ENCODE measurements around the gene NSUN6. TPM values are rescaled to one million over a fixed set of nuclear protein-coding genes. Genes with fewer than 3 reads are reported as not detected.

Gene NSUN6
- total and polyA plus RNA-seq, 2 experiments from 2014 or later: 4.1 to 5.4 TPM

DNA sequence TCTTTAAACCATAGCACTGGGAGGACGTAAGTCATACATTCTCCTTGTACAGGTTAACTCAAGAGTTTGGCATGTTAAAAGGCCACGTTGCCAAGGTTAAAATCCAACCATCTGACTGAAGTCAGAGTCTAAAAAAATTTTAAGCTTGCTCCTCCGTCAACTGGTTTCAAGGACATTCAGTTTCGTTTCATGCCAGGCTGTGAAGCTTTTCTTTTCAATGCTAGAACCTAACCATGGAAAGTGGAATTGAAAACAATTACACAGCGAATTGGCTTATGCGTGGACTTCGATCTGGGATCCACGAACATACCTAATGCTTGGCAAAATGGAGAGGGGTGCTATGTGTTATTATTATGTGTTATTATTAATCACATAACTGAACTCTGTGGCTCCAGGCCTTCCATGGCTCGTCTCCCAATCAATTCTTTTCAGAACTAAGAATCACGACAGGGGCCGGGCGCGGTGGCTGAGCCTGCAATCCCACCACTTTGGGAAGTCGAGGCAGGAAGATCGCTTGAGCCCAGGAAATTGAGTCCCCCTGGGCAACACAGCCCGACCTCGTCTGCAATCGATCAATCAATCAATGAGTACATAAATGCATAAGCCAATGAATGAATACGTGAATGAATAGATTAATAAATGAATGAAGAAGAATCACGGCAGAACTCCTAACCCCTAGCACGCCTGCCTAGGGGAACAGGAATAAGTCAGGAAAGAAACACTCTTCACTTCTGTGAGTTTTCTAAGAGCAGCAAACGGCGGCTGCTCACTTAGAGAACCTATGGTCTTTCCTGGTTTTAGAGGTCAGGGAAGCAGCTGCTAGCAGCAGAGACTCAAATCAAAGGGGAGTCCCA lies 7.1 kb upstream of the NSUN6 start:
- H3K36me3 ChIP-seq (ENCODE audit: low read depth): no peaks in the 10 kb centered on the region
- peaks cover 19% of the 10 kb centered on the region for H3F3A ChIP-seq (ENCODE audit: insufficient read depth)
- in situ Hi-C loops (cut with MboI): no loop called here
- peaks cover 8% of the 10 kb centered on the region; the same call in 1 of the 2 replicates for H3K4me1 ChIP-seq (ENCODE audit: insufficient read depth)
- 1 to 3% methylated on average over 23 of the region's 23 CpGs for WGBS, 2 experiments (ENCODE audit: low coverage in 1 of 2, low lambda C conversion rate in 2 of 2, missing lambda C conversion rate in 2 of 2)
- no peaks in the 10 kb centered on the region for H3K9me3 ChIP-seq (ENCODE audit: low read depth)
- H3K9ac ChIP-seq: peak overlapping the region; percentile 98
- H4K20me1 ChIP-seq (ENCODE audit: insufficient read depth): no peaks in the 10 kb centered on the region
- H3K79me2 ChIP-seq (ENCODE audit: insufficient read depth): peaks cover 47% of the 10 kb centered on the region
- H3K4me3 ChIP-seq: peak overlapping the region; percentile 82
- peak overlapping the region; percentile 84 for H2AFZ ChIP-seq
- no peak for TF ChIP-seq EZH2phosphoT487 (IDR thresholded peaks at IDR 0.05; ENCODE audit: insufficient read depth, low read depth)
- TF ChIP-seq EZH2 (IDR thresholded peaks at IDR 0.05; ENCODE audit: insufficient read depth, poor library complexity, severe bottlenecking): no peak
- H3K27ac ChIP-seq: peak overlapping the region; percentile 98
- no peaks in the 10 kb centered on the region for H3K9me2 ChIP-seq (ENCODE audit: insufficient read depth)
- DNase-seq: peak; percentile 79
- peak overlapping the region; percentile 97 for H3K4me2 ChIP-seq (ENCODE audit: unreplicated experiment)
- H3K27me3 ChIP-seq (replicated peaks; ENCODE audit: insufficient read depth): no peaks in the 10 kb centered on the region

DNA sequence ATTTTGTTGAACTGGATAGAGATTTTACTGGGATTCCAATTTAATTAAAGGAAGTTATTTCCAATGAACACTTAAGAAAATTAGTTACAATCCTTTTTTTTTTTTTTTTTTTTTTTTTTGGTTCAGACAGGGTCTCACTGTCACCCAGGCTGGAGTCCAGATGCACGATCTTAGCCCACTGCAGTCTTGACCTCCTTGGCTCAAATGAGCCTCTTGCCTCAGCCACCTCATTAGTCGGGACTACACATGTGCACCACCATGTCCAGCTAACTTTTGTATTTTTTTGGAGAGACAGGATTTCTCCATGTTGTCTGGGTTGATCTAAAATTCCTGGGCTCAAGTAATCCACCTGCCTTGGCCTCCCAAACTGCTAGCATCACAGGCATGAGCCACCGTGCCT lies 5.3 kb upstream of the NSUN6 start:
- Histone ChIP-seq H3K36me3 (ENCODE audit: low read depth) (no peaks in the 10 kb centered on the region), H3K9me3 (ENCODE audit: low read depth) (no peaks in the 10 kb centered on the region), H3K27me3 (replicated peaks; ENCODE audit: insufficient read depth) (no peaks in the 10 kb centered on the region), H3K9me2 (ENCODE audit: insufficient read depth) (no peaks in the 10 kb centered on the region), H3K4me1 (ENCODE audit: insufficient read depth) (peaks cover 12% of the 10 kb centered on the region; the same call in 1 of the 2 replicates), H3K4me2 (ENCODE audit: unreplicated experiment) (no peak overlapping the region), H3K27ac (no peak overlapping the region), H3K79me2 (ENCODE audit: insufficient read depth) (peaks cover 30% of the 10 kb centered on the region), H2AFZ (no peak overlapping the region), H3K4me3 (no peak overlapping the region), H4K20me1 (ENCODE audit: insufficient read depth) (no peaks in the 10 kb centered on the region), H3F3A (ENCODE audit: insufficient read depth) (peaks cover 21% of the 10 kb centered on the region), H3K9ac (no peak overlapping the region)
- DNase-seq: no peak
- in situ Hi-C loops (cut with MboI): no loop called here
- no peak for TF ChIP-seq EZH2phosphoT487 (IDR thresholded peaks at IDR 0.05; ENCODE audit: insufficient read depth, low read depth)
- TF ChIP-seq EZH2 (IDR thresholded peaks at IDR 0.05; ENCODE audit: insufficient read depth, poor library complexity, severe bottlenecking): no peak
- WGBS, 2 experiments (ENCODE audit: low coverage in 1 of 2, low lambda C conversion rate in 2 of 2, missing lambda C conversion rate in 2 of 2): 65 to 70% methylated on average over 3 of the region's 3 CpGs

DNA sequence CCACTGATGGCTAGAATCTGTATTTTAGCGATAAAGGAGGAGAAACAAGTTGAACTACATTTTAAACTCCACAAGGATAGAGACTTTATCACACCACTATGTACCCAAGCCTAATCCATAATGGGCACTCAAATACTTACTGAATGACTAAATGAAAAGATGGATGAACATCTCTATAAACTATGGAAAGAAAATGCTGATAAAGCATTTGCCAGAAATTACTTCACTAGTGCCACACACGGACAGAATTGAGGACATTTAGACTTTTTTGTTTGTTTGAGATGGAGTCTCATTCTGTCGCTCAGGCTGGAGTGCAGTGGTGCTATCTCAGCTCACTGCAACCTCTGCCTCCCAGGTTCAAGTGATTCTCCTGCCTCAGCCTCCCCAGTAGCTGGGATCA lies 1.7 kb upstream of the NSUN6 start:
- H2AFZ ChIP-seq: no peak overlapping the region

GRCh38 chr10:18650404-18650997 lies 886 bp downstream of the NSUN6 start:
- Histone ChIP-seq H3K27ac (peak overlapping the region; percentile 78; the same call in 1 of the 2 replicates), H3K4me2 (ENCODE audit: unreplicated experiment) (peak overlapping the region; percentile 98), H3F3A (ENCODE audit: insufficient read depth) (0 out of 2 replicates have a peak, but pooled peaks cover 3% of the 10 kb centered on the region), H3K79me2 (ENCODE audit: insufficient read depth) (peaks cover 24% of the 10 kb centered on the region), H4K20me1 (ENCODE audit: insufficient read depth) (no peaks in the 10 kb centered on the region), H2AFZ (peak overlapping the region; percentile 95), H3K27me3 (replicated peaks; ENCODE audit: insufficient read depth) (no peaks in the 10 kb centered on the region), H3K36me3 (ENCODE audit: low read depth) (no peaks in the 10 kb centered on the region), H3K4me1 (ENCODE audit: insufficient read depth) (peaks cover 15% of the 10 kb centered on the region), H3K9me2 (ENCODE audit: insufficient read depth) (no peaks in the 10 kb centered on the region), H3K4me3 (peak overlapping the region; percentile 98), H3K9me3 (ENCODE audit: low read depth) (no peaks in the 10 kb centered on the region), H3K9ac (peak overlapping the region; percentile 90)
- in situ Hi-C loops (cut with MboI): no loop called here
- peak; percentile 14 for DNase-seq
- WGBS, 2 experiments (ENCODE audit: low coverage in 1 of 2, low lambda C conversion rate in 2 of 2, missing lambda C conversion rate in 2 of 2): 15 to 17% methylated on average over 6 of the region's 6 CpGs
- TF ChIP-seq EZH2phosphoT487 (IDR thresholded peaks at IDR 0.05; ENCODE audit: insufficient read depth, low read depth) (no peak), EZH2 (IDR thresholded peaks at IDR 0.05; ENCODE audit: insufficient read depth, poor library complexity, severe bottlenecking) (no peak)

More for the DNA sequence above, 1.7 kb upstream of the NSUN6 start:
- Histone ChIP-seq H3K4me1 (ENCODE audit: insufficient read depth) (peaks cover 15% of the 10 kb centered on the region), H3K27ac (no peak overlapping the region), H3K9me3 (ENCODE audit: low read depth) (no peaks in the 10 kb centered on the region), H3K4me3 (no peak overlapping the region), H3K79me2 (ENCODE audit: insufficient read depth) (peaks cover 30% of the 10 kb centered on the region), H3K27me3 (replicated peaks; ENCODE audit: insufficient read depth) (no peaks in the 10 kb centered on the region), H3K9me2 (ENCODE audit: insufficient read depth) (no peaks in the 10 kb centered on the region), H3F3A (ENCODE audit: insufficient read depth) (peaks cover 7% of the 10 kb centered on the region), H4K20me1 (ENCODE audit: insufficient read depth) (no peaks in the 10 kb centered on the region), H3K9ac (no peak overlapping the region), H3K36me3 (ENCODE audit: low read depth) (no peaks in the 10 kb centered on the region), H3K4me2 (ENCODE audit: unreplicated experiment) (no peak overlapping the region)
- DNase-seq: no peak
- 86 to 92% methylated on average over 3 of the region's 3 CpGs for WGBS, 2 experiments (ENCODE audit: low coverage in 1 of 2, low lambda C conversion rate in 2 of 2, missing lambda C conversion rate in 2 of 2)
- TF ChIP-seq EZH2 (IDR thresholded peaks at IDR 0.05; ENCODE audit: insufficient read depth, poor library complexity, severe bottlenecking) (no peak), EZH2phosphoT487 (IDR thresholded peaks at IDR 0.05; ENCODE audit: insufficient read depth, low read depth) (no peak)
- in situ Hi-C loops (cut with MboI): no loop called here
